K562 (cell line): Measurements from ENCODE around the gene ATXN10. TPM values are rescaled to one million over a fixed set of nuclear protein-coding genes. Genes with fewer than 3 reads are reported as not detected.

Experiments used
- ATAC-seq: fragments of 200-7000 bp; cut with Tn5 transposase; 3 replicates; pipeline ENCODE4 v1.9.1; 2020; ENCODE audit warnings: moderate library complexity
- BruUV-seq: library from RNA; stranded (reverse); fragments of 400-500 nt; replicated peaks from 2 replicates; lab custom pipeline; 2021; lab: Mats Ljungman, UMichigan
- CTCF ChIA-PET: fragments of 300-600 bp; formaldehyde crosslinking; extraction: SDS; loops from one replicate; lab custom pipeline; 2021; ENCODE audit warnings: low intra/inter-chr PET ratio; lab: Yijun Ruan, JAX
- POLR2A ChIA-PET: fragments of 300-600, 350-650 bp; sonication (Branson Sonifier 250); formaldehyde crosslinking; extraction: SDS; loops from one replicate; lab custom pipeline; 2021; ENCODE audit warnings: antibody characterized with exemption, inconsistent platforms; lab: Yijun Ruan, JAX
- DNase-seq, 4 experiments: peaks; one replicate each; pipeline versions ENCODE4 v3.0.0 to v3.0.0-alpha.2; 2011 to 2018; ENCODE audit warnings: low spot score in 3 of 4, mixed read lengths in 3 of 4; ENCODE audit errors: extremely low read depth in 1 of 4
- FAIRE-seq: peaks from 2 replicates; lab custom pipeline; 2011; peaks lifted over from hg19 to GRCh38; lab: Jason Lieb, UNC
- H2AFZ ChIP-seq: 2 replicates; pipeline ENCODE4 v1.6.0; 2011; ENCODE audit warnings: low read depth, low read length, control low read depth, inconsistent platforms
- H3K27ac ChIP-seq: fragments of 200-600 bp; 3 replicates; pipeline ENCODE4 v1.8.0; 2011; ENCODE audit warnings: low read depth, mild to moderate bottlenecking, control low read depth, inconsistent platforms, low read length, moderate library complexity, mixed read lengths; ENCODE audit errors: extremely low read depth
- H3K27me3 ChIP-seq, 2 experiments: fragments of 300-600 bp in 1 of 2; 2 replicates in 1 of 2; 3 replicates in 1 of 2; pipeline versions ENCODE4 v1.6.0 to v1.8.0; 2011; ENCODE audit warnings: inconsistent platforms in 2 of 2, low read length in 2 of 2, mild to moderate bottlenecking in 1 of 2, mixed read lengths in 1 of 2, moderate library complexity in 1 of 2; ENCODE audit not compliant: control insufficient read depth in 2 of 2, insufficient read depth in 2 of 2
- H3K36me3 ChIP-seq: fragments of 300-600 bp; 3 replicates; pipeline ENCODE4 v1.8.0; 2011; ENCODE audit warnings: mild to moderate bottlenecking, low read length, inconsistent platforms; ENCODE audit not compliant: control insufficient read depth, insufficient read depth
- H3K4me1 ChIP-seq, 2 experiments: fragments of 200-600 bp in 1 of 2; replicated peaks in 1 of 2; 2 replicates in 1 of 2; 3 replicates in 1 of 2; pipeline versions ENCODE4 v1.5.1 to v1.8.0; 2011; ENCODE audit warnings: inconsistent platforms in 2 of 2, low read length in 2 of 2, mild to moderate bottlenecking in 1 of 2, mixed read lengths in 1 of 2, moderate library complexity in 1 of 2; ENCODE audit not compliant: control insufficient read depth in 2 of 2, insufficient read depth in 2 of 2
- H3K4me2 ChIP-seq: 2 replicates; pipeline ENCODE4 v1.6.1; 2011; ENCODE audit warnings: low read length, control low read depth, inconsistent platforms, mixed read lengths; ENCODE audit not compliant: insufficient read depth
- H3K4me3 ChIP-seq: fragments of 200-600 bp; sonication (generic), shearing (Covaris generic); 2 replicates; pipeline ENCODE4 v1.5.1; 2016; ENCODE audit warnings: control low read depth, inconsistent platforms
- H3K79me2 ChIP-seq: fragments of 200-600 bp; 3 replicates; pipeline ENCODE4 v1.8.0; 2011; ENCODE audit warnings: low read length, inconsistent platforms; ENCODE audit not compliant: control insufficient read depth, insufficient read depth
- H3K9ac ChIP-seq, 2 experiments: 2 replicates each; pipeline versions ENCODE4 v1.6.0 to v1.6.1; 2011; ENCODE audit warnings: low read depth in 2 of 2, low read length in 2 of 2, control low read depth in 1 of 2, inconsistent platforms in 1 of 2, mild to moderate bottlenecking in 1 of 2, mixed read lengths in 1 of 2; ENCODE audit not compliant: insufficient read depth in 1 of 2
- H3K9me1 ChIP-seq: one replicate; pipeline ENCODE4 v1.6.0; 2011; ENCODE audit warnings: inconsistent platforms, mild to moderate bottlenecking, low read length, moderate library complexity; ENCODE audit not compliant: control insufficient read depth, insufficient read depth
- H3K9me3 ChIP-seq: replicated peaks from 2 replicates; pipeline ENCODE4 v1.5.1; 2011; ENCODE audit warnings: low read depth, low read length, inconsistent platforms; ENCODE audit not compliant: control insufficient read depth, insufficient read depth
- H4K20me1 ChIP-seq: replicated peaks from 2 replicates; pipeline ENCODE4 v1.6.1; 2011; ENCODE audit warnings: low read length, inconsistent platforms, mixed read lengths; ENCODE audit not compliant: control insufficient read depth, insufficient read depth
- CREBBP ChIP-seq: IDR thresholded peaks from one replicate; pipeline ENCODE4 v1.6.1; 2012; ENCODE audit warnings: low read depth, mild to moderate bottlenecking, control low read depth, inconsistent platforms, low read length
- HDAC8 ChIP-seq: fragments of 450-650 bp; IDR thresholded peaks from 2 replicates; pipeline ENCODE4 v1.6.1; 2016; ENCODE audit warnings: mild to moderate bottlenecking, missing genetic modification characterization, moderate library complexity, missing compliant biosample characterization
- HMBOX1 ChIP-seq: sonication (generic); IDR thresholded peaks from 2 replicates; pipeline ENCODE4 v1.6.1; 2016
- HOMEZ ChIP-seq: fragments of 250-450 bp; sonication (Bioruptor Pico); IDR thresholded peaks from 2 replicates; pipeline ENCODE4 v1.4.0; 2020; ENCODE audit warnings: mild to moderate bottlenecking, moderate library complexity
- SMAD3 ChIP-seq: fragments of 450-650 bp; formaldehyde crosslinking; conservative IDR thresholded peaks from 2 replicates; pipeline ENCODE4 v1.4.0; 2020; ENCODE audit warnings: mild to moderate bottlenecking
- THRB ChIP-seq: fragments of 450-650 bp; formaldehyde crosslinking; conservative IDR thresholded peaks from 2 replicates; pipeline ENCODE4 v1.4.0; 2022; ENCODE audit warnings: mild to moderate bottlenecking, missing genetic modification characterization
- ZNF766 ChIP-seq: fragments of 200-800 bp; sonication (Bioruptor generic); conservative IDR thresholded peaks from 2 replicates; pipeline ENCODE4 v1.6.1; 2016; ENCODE audit warnings: missing genetic modification characterization, missing compliant biosample characterization
- ZSCAN29 ChIP-seq: fragments of 450-650 bp; IDR thresholded peaks from 2 replicates; pipeline ENCODE4 v1.6.1; 2017
- WGBS: fragments of 100-300 bp; shearing (Covaris generic); methylation state at CpG from one replicate; pipeline ENCODE4 v1.1.6; 2016; ENCODE audit warnings: low coverage, mixed read lengths; ENCODE audit not compliant: insufficient coverage; ENCODE audit errors: missing lambda C conversion rate; 5-methylcytosine and 5-hydroxymethylcytosine counted together
- in situ Hi-C: fragments of 300-500 bp; cut with MboI; formaldehyde crosslinking; loops from 4 replicates; pipeline ENCODE4 v1.15.0; 2018; ENCODE audit warnings: inconsistent platforms, mixed read lengths
- intact Hi-C: fragments of 100-400 bp; cut with micrococcal nuclease; formaldehyde crosslinking; loops from 2 replicates; pipeline ENCODE4 v1.14.2; 2022
- polyA plus RNA-seq, 8 experiments: library from polyadenylated mRNA; depleted of rRNA in 4 of 8; stranded (reverse) in 5 of 8; unstranded in 3 of 8; fragments of >200 nt; fragmentation: Nextera tagmentation in 2 of 8; fragmentation: Illumina TruSeq in 1 of 8; extraction: Ambion mirVana in 2 of 8; extraction: Trizol in 1 of 8; gene quantifications; 2 replicates each; pipeline versions ENCODE4 v1.2.1 to v1.2.3, GENCODE V29; 2011 to 2014; ENCODE audit warnings: inconsistent platforms in 1 of 8, missing spikeins in 1 of 8
- total RNA-seq, 7 experiments: library from RNA; depleted of rRNA in 6 of 7; stranded (reverse); fragments of >200 nt in 6 of 7; fragmentation: Illumina TruSeq in 2 of 7; extraction: Trizol in 2 of 7; gene quantifications; 2 replicates each; pipeline versions ENCODE4 v1.2.1 to v1.2.3, GENCODE V29; 2011 to 2021; ENCODE audit warnings: low replicate concordance in 1 of 7

ATXN10 gene
- total and polyA plus RNA-seq, 9 of the 15 experiments (the other 6 are each of a cell fraction or from before 2014, with no cell fraction given) = 11.5 to 190 (median 33.6) TPM

GRCh38 chr22:45804319-45804985 is 132.8 kb downstream of the ATXN10 start:
- ChIA-PET CTCF (no interaction called here), POLR2A (no interaction called here)
- no peak for DNase-seq
- H2AFZ ChIP-seq = no peak overlapping the region
- H3K27me3 ChIP-seq = no peaks in the 10 kb centered on the region
- BruUV-seq = no TSS peak
- no peak overlapping the region for H3K27ac ChIP-seq
- no peak for FAIRE-seq
- no peak overlapping the region for H3K4me3 ChIP-seq
- H4K20me1 ChIP-seq = no peaks in the 10 kb centered on the region
- H3K79me2 ChIP-seq = no peaks in the 10 kb centered on the region
- WGBS = 81% methylated on average over 6 of the region's 6 CpGs
- intact Hi-C loops = no loop called here
- TF ChIP-seq HMBOX1 (no peak), HDAC8 (tag) (no peak), ZSCAN29 (no peak), HOMEZ (CRISPR knock-in tag) (no peak), CREBBP (no peak), SMAD3 (CRISPR knock-in tag) (no peak), THRB (no peak), ZNF766 (CRISPR knock-in tag) (no peak)
- in situ Hi-C loops = no loop called here
- H3K36me3 ChIP-seq = 0 out of 3 replicates have a peak, but pooled peaks cover 3% of the 10 kb centered on the region
- no peak overlapping the region for H3K9ac ChIP-seq
- no peak for ATAC-seq
- H3K4me2 ChIP-seq = no peak overlapping the region
- H3K9me1 ChIP-seq = no peaks in the 10 kb centered on the region
- H3K9me3 ChIP-seq = no peaks in the 10 kb centered on the region
- no peaks in the 10 kb centered on the region for H3K4me1 ChIP-seq
